Measurements from ENCODE around the gene EIF4E1B. TPM values are rescaled to one million over a fixed set of nuclear protein-coding genes. Genes with fewer than 3 reads are reported as not detected.

The EIF4E1B gene
- total RNA-seq, 1 donor from 2014 or later, result not detected

- DNase-seq (ENCODE audit: extremely low spot score, unreplicated experiment), result no peak
- TF ChIP-seq CTCF (IDR thresholded peaks at IDR 0.05), result no peak
- no peak overlapping the region for H3K27ac Mint-ChIP-seq (ENCODE audit: unreplicated experiment)
- H3K36me3 Mint-ChIP-seq (ENCODE audit: unreplicated experiment), result no peaks in the 10 kb centered on the region
- H3K9me3 Mint-ChIP-seq (ENCODE audit: unreplicated experiment), result no peaks in the 10 kb centered on the region
- H3K27me3 Mint-ChIP-seq (ENCODE audit: unreplicated experiment), result no peaks in the 10 kb centered on the region
- peak overlapping the region; percentile 59 for H3K4me3 Mint-ChIP-seq (ENCODE audit: unreplicated experiment)
- H3K4me1 Mint-ChIP-seq (ENCODE audit: unreplicated experiment), result peaks cover 10% of the 10 kb centered on the region
These were observed 20.1 kb upstream of the EIF4E1B start for GRCh38 chr5:176610435-176610773.

- Mint-ChIP-seq H3K9me3 (ENCODE audit: unreplicated experiment) (no peaks in the 10 kb centered on the region), H3K4me3 (ENCODE audit: unreplicated experiment) (no peak overlapping the region), H3K4me1 (ENCODE audit: unreplicated experiment) (peaks cover 10% of the 10 kb centered on the region), H3K27me3 (ENCODE audit: unreplicated experiment) (peaks cover 8% of the 10 kb centered on the region), H3K36me3 (ENCODE audit: unreplicated experiment) (no peaks in the 10 kb centered on the region), H3K27ac (ENCODE audit: unreplicated experiment) (no peak overlapping the region)
- DNase-seq (ENCODE audit: extremely low spot score, unreplicated experiment), result peak; percentile 92
- no peak for TF ChIP-seq CTCF (IDR thresholded peaks at IDR 0.05)
These were observed 19.0 kb upstream of the EIF4E1B start for GRCh38 chr5:176611435-176611834.

- H3K4me3 Mint-ChIP-seq (ENCODE audit: unreplicated experiment), result no peak overlapping the region
- no peak for DNase-seq (ENCODE audit: extremely low spot score, unreplicated experiment)
- H3K9me3 Mint-ChIP-seq (ENCODE audit: unreplicated experiment), result no peaks in the 10 kb centered on the region
- H3K27ac Mint-ChIP-seq (ENCODE audit: unreplicated experiment), result no peak overlapping the region
- no peaks in the 10 kb centered on the region for H3K36me3 Mint-ChIP-seq (ENCODE audit: unreplicated experiment)
- H3K27me3 Mint-ChIP-seq (ENCODE audit: unreplicated experiment), result peaks cover 13% of the 10 kb centered on the region
- peaks cover 10% of the 10 kb centered on the region for H3K4me1 Mint-ChIP-seq (ENCODE audit: unreplicated experiment)
- TF ChIP-seq CTCF (IDR thresholded peaks at IDR 0.05), result no peak
These were observed 18.5 kb upstream of the EIF4E1B start for GRCh38 chr5:176612008-176612407.

GRCh38 chr5:176612855-176613254 lies 17.6 kb upstream of the EIF4E1B start:
- DNase-seq (ENCODE audit: extremely low spot score, unreplicated experiment), result no peak
- H3K36me3 Mint-ChIP-seq (ENCODE audit: unreplicated experiment), result no peaks in the 10 kb centered on the region
- TF ChIP-seq CTCF (IDR thresholded peaks at IDR 0.05), result no peak
- H3K9me3 Mint-ChIP-seq (ENCODE audit: unreplicated experiment), result no peaks in the 10 kb centered on the region
- H3K27ac Mint-ChIP-seq (ENCODE audit: unreplicated experiment), result no peak overlapping the region
- H3K27me3 Mint-ChIP-seq (ENCODE audit: unreplicated experiment), result peaks cover 20% of the 10 kb centered on the region
- peaks cover 10% of the 10 kb centered on the region for H3K4me1 Mint-ChIP-seq (ENCODE audit: unreplicated experiment)
- no peak overlapping the region for H3K4me3 Mint-ChIP-seq (ENCODE audit: unreplicated experiment)

- Mint-ChIP-seq H3K9me3 (ENCODE audit: unreplicated experiment) (no peaks in the 10 kb centered on the region), H3K4me3 (ENCODE audit: unreplicated experiment) (no peak overlapping the region), H3K27ac (ENCODE audit: unreplicated experiment) (no peak overlapping the region), H3K4me1 (ENCODE audit: unreplicated experiment) (peaks cover 6% of the 10 kb centered on the region), H3K36me3 (ENCODE audit: unreplicated experiment) (no peaks in the 10 kb centered on the region), H3K27me3 (ENCODE audit: unreplicated experiment) (peaks cover 27% of the 10 kb centered on the region)
- TF ChIP-seq CTCF (IDR thresholded peaks at IDR 0.05), result no peak
- no peak for DNase-seq (ENCODE audit: extremely low spot score, unreplicated experiment)
These were observed 15.5 kb upstream of the EIF4E1B start for GRCh38 chr5:176614805-176615478.

All from osteocyte (in vitro differentiated cells).